GM18868 (cell line): ENCODE results near the gene BCOR.

ENCODE experiments used
- ATAC-seq: cut with Tn5 transposase; IDR thresholded peaks from one replicate; pipeline ENCODE4 v1.9.1; 2021; ENCODE audit warnings: mild to moderate bottlenecking, moderate library complexity; ENCODE audit not compliant: unreplicated experiment

BCOR gene

DNA sequence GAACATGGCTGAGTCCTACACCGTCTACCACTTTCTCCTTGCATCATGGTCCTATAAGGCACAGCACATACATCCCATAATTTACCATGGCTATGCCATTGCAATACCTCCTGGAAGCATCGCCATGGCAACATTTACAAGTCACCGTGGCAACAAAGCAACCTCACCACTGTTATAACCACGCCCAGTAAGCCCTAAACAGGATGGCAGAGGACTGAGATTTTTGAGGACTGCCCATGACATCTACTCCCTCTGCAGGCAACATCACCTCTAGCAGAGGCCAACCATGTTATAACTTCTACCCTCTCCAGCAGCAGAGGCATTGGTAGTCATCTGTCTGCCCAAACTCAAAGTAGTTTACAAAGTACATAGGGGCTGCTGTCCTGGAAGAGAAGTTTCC is 29.7 kb downstream of the BCOR start:
- no peak for ATAC-seq

DNA sequence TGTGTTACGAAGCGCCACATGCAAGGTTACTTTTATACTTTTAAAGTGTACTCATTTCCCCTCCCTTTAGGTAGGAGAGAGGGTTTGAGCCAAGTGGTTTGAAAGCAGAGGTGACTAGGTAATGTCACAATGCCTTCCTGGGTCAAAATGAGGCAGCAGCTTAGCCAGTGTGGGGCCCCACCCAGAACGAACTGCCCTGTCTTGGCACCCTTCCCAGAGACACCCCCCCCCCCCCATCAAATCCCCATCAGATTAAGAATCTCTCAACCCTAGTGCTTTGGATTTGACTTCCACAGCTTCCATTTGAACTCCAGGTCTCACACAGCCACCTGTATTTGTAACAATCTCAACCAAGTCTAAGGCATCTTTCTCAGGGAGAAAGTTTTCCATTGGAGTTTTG is 31.1 kb downstream of the BCOR start:
- ATAC-seq = no peak

DNA sequence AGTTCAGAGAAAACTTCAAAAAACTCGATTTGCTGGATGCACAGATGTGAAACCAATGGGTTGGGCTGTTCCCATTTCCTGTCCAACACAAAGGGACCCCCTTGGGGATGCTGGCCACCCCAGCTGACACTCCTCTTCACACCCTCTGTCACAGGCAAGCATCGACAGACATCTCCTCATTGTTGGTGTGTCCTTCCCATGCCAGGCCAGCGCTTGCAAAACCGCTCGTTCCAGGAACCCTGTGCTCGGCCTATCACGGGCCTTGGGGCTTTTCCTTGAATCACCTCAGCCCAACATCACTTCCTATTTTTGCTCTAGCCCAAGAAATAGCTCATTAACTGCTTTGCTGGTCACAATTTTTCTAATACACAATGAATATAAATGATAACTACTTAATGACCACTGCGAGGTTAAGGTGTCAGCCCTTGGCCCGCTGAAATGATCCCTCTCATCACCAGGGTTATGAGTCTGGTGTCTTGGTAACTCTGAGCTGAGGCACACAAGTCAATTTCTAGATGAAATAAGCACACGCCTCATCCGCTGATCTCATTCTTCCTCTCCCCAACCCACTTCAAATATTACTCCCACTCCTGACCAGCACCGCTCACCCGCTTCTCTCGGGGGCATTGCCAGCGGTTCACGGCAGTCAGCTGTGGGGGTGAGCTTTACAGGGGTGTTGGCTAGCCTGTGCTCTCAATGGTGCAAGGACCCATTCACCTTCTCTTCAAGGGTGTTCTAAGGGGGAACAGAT is 32.3 kb downstream of the BCOR start:
- ATAC-seq = no peak

- ATAC-seq = no peak
Measured at GRCh38 chrX:40064055-40064597, 33.6 kb downstream of the BCOR start.

GRCh38 chrX:40063555-40063954 is 34.2 kb downstream of the BCOR start:
- ATAC-seq = no peak

DNA sequence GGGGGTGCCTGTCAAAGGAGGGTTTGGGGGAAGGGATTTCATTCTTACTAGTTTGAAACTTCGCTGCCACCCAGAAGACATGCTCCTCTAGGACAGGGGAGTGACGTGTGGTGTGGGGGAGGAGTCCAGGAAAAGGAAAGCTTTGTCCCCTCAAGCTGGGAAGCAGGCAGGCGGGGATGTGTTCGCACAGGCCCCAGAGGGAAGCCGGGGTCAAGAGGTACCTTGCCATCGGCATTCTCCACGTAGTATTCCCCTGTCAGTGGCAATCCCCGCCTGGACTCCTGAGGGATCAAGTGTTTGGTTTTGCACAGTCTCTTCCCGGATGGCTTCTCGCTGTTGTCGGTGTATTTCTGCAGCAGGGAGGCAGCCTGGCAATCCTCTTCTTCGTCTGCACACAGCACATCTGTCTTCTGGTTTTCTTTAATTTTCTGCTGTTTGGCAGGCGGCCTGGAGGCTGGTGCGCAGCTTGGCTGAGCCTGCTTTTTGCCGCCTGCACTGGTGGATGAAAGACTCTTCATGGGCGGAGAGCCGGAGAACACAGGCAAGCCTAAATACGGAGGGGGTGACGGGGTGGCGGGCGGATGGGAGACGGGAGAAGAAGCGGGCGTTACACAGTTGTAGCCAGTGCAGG is 35.1 kb downstream of the BCOR start:
- ATAC-seq = no peak

GRCh38 chrX:40061871-40062524 is 35.8 kb downstream of the BCOR start:
- ATAC-seq = no peak

DNA sequence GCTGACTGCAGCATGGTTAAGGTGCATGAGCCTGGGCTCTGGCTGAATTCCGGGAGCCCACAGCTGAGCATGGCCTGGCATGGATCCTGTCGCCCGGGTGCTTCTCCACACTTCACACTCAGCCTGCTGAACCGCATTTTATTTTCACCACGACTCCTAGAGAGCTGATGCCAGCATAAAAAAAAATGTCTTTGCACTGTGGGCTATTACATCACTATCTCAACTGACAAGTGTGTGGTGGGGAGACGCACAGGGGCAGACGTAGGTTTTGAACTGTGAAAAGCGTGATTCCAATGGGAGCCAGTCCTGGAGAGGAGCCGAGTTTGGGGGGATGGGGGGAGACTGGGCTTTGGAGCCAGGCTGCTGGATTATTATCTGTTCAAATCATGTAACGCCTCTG is 36.8 kb downstream of the BCOR start:
- no peak for ATAC-seq

- no peak for ATAC-seq
Measured at GRCh38 chrX:40060356-40060845, 37.4 kb downstream of the BCOR start.

DNA sequence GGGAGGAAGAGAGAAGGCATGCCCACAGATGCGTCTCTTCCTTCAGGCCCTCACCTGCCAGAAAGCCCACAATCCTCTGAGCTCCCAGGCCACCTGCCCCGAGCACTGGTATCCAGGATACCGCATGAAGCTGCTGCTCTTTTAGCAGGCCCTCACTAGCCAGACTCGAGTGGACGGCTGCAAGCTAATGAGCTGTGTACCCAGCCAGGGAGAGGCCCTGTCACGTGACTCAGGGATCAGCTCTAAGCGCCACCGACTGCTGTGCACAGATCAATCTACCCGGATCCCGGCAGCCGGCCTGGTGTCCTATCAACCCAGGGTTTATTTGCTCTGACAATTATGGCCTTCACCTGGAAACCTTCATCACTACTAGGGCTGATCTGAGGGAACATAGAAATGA is 39.0 kb downstream of the BCOR start:
- no peak for ATAC-seq

- ATAC-seq = no peak
Measured at GRCh38 chrX:40057405-40057804, 40.4 kb downstream of the BCOR start.

DNA sequence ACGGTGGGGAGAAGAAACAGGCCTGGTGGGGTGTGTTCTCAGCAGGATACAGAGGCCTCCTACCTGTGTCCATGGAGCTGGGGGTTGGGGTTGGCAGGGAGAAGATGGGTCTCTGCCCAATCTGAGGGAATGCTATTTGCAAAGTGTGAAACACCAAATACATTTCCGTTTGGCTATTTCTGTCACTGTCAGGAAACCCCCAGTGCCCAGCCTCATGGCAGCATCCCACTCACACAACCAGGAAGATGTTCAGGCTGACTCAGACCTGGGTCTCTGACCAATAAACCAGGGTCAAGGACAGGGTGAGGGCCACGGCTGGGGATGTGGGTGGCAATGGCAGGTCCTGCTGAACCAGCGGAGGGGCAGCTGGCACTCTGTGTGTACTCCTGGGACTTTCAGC is 41.3 kb downstream of the BCOR start:
- ATAC-seq = peak; percentile 47

GRCh38 chrX:40055495-40055894 is 42.3 kb downstream of the BCOR start:
- ATAC-seq = no peak

DNA sequence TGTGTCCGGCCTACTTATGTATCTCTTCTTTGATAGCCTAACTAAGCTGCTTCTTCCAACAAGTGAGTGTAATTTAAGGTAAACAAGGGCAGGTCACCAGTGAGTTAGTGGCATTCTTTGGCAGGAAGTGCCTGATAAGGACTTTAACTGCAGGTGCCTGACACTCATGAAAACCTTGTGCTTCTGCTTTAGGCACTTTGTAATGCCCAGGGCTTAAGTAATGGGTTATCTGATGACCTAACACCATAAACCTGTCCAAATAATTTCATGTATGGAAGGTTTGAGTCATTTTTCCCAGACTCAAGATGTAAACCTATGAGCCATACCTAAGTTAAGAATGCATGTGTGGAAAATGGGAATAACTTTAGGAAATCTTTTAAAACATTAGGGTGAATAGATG is 43.0 kb downstream of the BCOR start:
- no peak for ATAC-seq

- no peak for ATAC-seq
Measured at GRCh38 chrX:40050532-40050931, 47.2 kb downstream of the BCOR start.

DNA sequence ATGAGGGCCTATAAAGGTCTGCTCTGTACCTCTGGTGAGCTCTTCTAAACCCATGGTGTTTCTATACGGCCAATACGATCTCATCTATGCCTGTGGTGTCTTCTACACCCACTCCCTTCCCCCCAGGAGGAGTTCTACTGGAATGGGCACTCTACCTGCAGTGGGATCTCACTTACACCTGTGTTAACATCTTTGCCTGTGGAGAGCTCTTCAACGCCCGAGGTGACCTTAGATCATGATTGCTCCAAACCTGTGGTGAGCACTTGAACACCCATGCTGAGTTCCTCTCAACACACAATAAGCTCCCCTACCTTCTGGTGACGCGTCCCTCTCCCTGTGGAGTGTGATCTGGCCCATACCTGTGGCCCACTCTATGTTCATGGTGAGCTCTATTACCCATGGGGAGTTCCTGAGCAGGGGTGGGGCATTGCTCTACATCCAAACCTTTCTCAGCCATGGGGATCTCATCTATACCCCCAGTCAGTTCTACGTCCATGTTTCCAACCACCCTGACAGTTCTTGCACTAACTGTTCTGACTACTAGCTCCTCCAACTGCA is 48.6 kb downstream of the BCOR start:
- ATAC-seq = no peak

DNA sequence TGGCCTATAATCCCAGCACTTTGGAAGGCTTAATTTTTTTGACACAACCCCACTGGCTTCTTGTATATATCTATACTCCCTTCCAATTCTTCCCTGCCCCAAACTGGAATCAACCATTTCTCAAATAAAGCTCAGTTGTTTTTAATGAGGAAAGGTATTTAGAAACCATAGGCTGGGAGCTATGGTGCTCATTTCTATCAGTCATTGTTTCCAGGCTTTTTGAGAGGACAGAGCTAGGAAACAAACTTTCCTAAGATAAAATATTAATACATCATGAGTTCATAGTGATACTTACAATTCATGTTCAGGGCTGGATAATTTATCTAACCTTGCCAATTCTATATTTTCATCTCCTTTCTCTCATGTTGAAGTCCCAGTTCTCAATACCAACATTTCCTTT is 50.3 kb downstream of the BCOR start:
- ATAC-seq = no peak

GRCh38 chrX:40043895-40044294 is 53.9 kb downstream of the BCOR start:
- no peak for ATAC-seq

DNA sequence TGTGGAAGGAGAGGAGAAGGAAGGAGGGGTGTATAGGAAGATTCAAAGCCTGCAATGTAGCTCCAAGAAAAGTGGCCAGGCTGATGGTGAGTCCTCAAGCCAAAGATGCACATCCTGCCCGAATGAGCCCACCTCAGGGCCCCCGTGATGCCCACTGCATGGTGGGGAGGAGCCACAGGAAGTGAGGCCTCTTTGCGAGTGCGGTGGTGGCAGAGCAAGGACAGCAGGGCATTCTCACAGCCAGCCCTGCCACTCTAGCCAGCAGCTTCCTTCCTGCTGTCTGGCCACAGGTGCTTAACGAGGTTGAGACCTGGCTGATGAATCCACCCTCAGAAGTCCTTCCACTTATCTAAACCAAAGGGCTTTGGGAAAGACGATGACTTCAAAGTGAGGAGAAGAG is 55.8 kb downstream of the BCOR start:
- no peak for ATAC-seq

GRCh38 chrX:40040686-40041461 is 56.9 kb downstream of the BCOR start:
- no peak for ATAC-seq

DNA sequence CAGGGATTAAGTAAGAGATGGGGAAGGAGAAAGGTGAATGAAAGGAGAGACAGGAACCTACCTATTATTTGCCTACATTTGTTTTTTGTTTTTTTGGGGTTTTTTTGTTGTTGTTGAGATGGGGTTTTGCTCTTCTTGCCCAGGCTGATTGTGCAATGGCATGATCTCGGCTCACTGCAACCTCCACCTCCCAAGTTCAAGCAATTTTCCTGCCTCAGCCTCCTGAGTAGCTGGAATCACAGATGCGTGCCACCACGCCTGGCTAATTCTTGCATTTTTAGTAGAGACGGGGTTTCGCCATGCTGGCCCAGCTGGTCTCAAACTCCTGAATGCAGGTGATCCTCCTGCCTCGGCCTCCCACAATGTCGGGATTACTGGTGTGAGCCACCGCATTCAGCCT is 57.9 kb downstream of the BCOR start:
- ATAC-seq = no peak
